Liver (tissue), 3 donors: ENCODE data around the gene RALGDS.
"Not testable (repeated sequence)": the region's sequence is repeated elsewhere in the genome, so short reads cannot be mapped to it uniquely, and the experiment has no call there.

Experiments used
- EGR1 ChIP-seq, 2 donors: IDR thresholded peaks; 2 replicates each; pipeline ENCODE4 v1.6.1; 2016 to 2018; ENCODE audit warnings: antibody characterized with exemption in 2 of 2, low read depth in 2 of 2
- FOXA1 ChIP-seq: IDR thresholded peaks from 2 replicates; pipeline ENCODE4 v1.6.1; 2016; ENCODE audit warnings: antibody characterized with exemption
- HNF4G ChIP-seq: IDR thresholded peaks from 2 replicates; pipeline ENCODE4 v1.6.1; 2016; ENCODE audit warnings: antibody characterized with exemption
- JUND ChIP-seq, 2 donors: IDR thresholded peaks; 2 replicates each; pipeline ENCODE4 v1.6.1; 2016; ENCODE audit warnings: antibody characterized with exemption in 2 of 2
- RAD21 ChIP-seq, 2 donors: IDR thresholded peaks; 2 replicates each; pipeline ENCODE4 v1.6.1; 2016; ENCODE audit warnings: antibody characterized with exemption in 2 of 2, mild to moderate bottlenecking in 2 of 2
- RXRA ChIP-seq, 2 donors: IDR thresholded peaks; 2 replicates each; pipeline ENCODE4 v1.6.1; 2017 to 2018; ENCODE audit warnings: antibody characterized with exemption in 2 of 2, mild to moderate bottlenecking in 1 of 2
- SP1 ChIP-seq: IDR thresholded peaks from 2 replicates; pipeline ENCODE4 v1.6.1; 2018; ENCODE audit warnings: antibody characterized with exemption, mild to moderate bottlenecking
- TAF1 ChIP-seq: conservative IDR thresholded peaks from 2 replicates; pipeline ENCODE4 v1.6.1; 2016; ENCODE audit warnings: antibody characterized with exemption, mild to moderate bottlenecking
- YY1 ChIP-seq: IDR thresholded peaks from 2 replicates; pipeline ENCODE4 v1.6.1; 2016; ENCODE audit warnings: antibody characterized with exemption, mild to moderate bottlenecking
- TF ChIP-seq, protein P1 (sequence below): IDR thresholded peaks from 2 replicates; pipeline ENCODE4 v1.6.1; 2016; ENCODE audit warnings: antibody characterized with exemption
- TF ChIP-seq, protein P2 (sequence below): fragments of 150-350 bp; IDR thresholded peaks from 2 replicates; pipeline ENCODE4 v1.5.1; 2017; ENCODE audit warnings: improper control_type of control experiment, low read depth, low read length; ENCODE audit not compliant: missing input control
- TF ChIP-seq, protein P3 (sequence below): IDR thresholded peaks from 2 replicates; pipeline ENCODE4 v1.6.1; 2016; ENCODE audit warnings: antibody characterized with exemption, mild to moderate bottlenecking
- TF ChIP-seq, protein P4 (sequence below): IDR thresholded peaks from 2 replicates; pipeline ENCODE4 v1.6.1; 2016; ENCODE audit warnings: antibody characterized with exemption
- donor health status: healthy.
- donor health status: healthy.

DNA sequence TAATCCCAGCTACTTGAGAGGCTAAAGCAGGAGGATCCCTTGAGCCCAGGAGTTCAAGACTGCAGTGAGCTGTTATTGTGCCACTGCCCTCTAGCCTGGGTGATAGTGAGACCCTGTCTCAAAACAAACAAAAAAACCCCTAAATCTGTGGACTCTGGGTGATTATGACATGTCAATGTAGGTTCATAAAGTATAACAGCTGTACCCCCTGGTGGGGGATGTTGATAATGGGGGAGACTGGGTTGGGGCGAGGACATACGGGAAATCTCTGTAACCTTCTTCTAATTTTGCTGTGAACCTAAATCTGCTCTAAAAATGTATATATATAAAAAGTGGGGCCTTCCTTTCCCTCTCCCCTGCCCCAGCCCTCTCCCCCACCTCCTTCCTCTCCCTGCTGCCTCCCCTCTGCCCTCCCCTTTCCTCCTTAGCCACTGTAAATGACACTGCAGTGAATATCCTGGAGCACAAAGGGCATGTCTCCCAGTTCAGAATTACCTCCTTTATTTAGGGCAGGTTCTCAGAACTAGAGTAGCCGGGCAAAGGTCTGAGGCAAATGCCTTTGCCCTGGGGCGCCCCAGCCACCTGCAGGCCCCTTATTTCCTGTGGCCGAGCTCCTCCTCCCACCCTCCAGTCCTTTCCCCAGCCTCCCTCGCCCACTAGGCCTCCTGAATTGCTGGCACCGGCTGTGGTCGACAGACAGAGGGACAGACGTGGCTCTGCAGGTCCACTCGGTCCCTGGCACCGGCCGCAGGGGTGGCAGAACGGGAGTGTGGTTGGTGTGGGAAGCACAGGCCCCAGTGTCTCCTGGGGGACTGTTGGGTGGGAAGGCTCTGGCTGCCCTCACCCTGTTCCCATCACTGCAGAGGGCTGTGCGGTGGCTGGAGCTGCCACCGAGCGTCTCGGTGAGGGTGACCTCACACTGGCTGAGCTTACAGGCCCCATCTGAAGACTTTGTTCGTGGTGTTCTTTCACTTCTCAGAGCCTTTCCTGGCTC is 40.0 kb downstream of the RALGDS start:
- TF ChIP-seq, protein P1, sequence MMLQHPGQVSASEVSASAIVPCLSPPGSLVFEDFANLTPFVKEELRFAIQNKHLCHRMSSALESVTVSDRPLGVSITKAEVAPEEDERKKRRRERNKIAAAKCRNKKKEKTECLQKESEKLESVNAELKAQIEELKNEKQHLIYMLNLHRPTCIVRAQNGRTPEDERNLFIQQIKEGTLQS, result not testable (repeated sequence)
- not testable (repeated sequence) for TF ChIP-seq TAF1; FOXA1; YY1; SP1; EGR1 (IDR thresholded peaks at IDR 0.05; ENCODE audit: low read depth in 2 of 2); JUND (IDR thresholded peaks at IDR 0.05); RAD21 (IDR thresholded peaks at IDR 0.05); RXRA (IDR thresholded peaks at IDR 0.05); HNF4G
- TF ChIP-seq, protein P2, sequence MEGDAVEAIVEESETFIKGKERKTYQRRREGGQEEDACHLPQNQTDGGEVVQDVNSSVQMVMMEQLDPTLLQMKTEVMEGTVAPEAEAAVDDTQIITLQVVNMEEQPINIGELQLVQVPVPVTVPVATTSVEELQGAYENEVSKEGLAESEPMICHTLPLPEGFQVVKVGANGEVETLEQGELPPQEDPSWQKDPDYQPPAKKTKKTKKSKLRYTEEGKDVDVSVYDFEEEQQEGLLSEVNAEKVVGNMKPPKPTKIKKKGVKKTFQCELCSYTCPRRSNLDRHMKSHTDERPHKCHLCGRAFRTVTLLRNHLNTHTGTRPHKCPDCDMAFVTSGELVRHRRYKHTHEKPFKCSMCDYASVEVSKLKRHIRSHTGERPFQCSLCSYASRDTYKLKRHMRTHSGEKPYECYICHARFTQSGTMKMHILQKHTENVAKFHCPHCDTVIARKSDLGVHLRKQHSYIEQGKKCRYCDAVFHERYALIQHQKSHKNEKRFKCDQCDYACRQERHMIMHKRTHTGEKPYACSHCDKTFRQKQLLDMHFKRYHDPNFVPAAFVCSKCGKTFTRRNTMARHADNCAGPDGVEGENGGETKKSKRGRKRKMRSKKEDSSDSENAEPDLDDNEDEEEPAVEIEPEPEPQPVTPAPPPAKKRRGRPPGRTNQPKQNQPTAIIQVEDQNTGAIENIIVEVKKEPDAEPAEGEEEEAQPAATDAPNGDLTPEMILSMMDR, result not testable (repeated sequence)
- TF ChIP-seq, protein P3, sequence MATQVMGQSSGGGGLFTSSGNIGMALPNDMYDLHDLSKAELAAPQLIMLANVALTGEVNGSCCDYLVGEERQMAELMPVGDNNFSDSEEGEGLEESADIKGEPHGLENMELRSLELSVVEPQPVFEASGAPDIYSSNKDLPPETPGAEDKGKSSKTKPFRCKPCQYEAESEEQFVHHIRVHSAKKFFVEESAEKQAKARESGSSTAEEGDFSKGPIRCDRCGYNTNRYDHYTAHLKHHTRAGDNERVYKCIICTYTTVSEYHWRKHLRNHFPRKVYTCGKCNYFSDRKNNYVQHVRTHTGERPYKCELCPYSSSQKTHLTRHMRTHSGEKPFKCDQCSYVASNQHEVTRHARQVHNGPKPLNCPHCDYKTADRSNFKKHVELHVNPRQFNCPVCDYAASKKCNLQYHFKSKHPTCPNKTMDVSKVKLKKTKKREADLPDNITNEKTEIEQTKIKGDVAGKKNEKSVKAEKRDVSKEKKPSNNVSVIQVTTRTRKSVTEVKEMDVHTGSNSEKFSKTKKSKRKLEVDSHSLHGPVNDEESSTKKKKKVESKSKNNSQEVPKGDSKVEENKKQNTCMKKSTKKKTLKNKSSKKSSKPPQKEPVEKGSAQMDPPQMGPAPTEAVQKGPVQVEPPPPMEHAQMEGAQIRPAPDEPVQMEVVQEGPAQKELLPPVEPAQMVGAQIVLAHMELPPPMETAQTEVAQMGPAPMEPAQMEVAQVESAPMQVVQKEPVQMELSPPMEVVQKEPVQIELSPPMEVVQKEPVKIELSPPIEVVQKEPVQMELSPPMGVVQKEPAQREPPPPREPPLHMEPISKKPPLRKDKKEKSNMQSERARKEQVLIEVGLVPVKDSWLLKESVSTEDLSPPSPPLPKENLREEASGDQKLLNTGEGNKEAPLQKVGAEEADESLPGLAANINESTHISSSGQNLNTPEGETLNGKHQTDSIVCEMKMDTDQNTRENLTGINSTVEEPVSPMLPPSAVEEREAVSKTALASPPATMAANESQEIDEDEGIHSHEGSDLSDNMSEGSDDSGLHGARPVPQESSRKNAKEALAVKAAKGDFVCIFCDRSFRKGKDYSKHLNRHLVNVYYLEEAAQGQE, result not testable (repeated sequence)
- TF ChIP-seq, protein P4, sequence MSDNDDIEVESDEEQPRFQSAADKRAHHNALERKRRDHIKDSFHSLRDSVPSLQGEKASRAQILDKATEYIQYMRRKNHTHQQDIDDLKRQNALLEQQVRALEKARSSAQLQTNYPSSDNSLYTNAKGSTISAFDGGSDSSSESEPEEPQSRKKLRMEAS, result not testable (repeated sequence)
